PC-3 (cell line): ENCODE measurements around the gene ANKRD29. TPM values are rescaled to one million over a fixed set of nuclear protein-coding genes. Genes with fewer than 3 reads are reported as not detected.

Experiments
- ATAC-seq: fragments of 200-7000 bp; cut with Tn5 transposase; 2 replicates; pipeline ENCODE4 v1.9.1; 2020; ENCODE audit warnings: mild to moderate bottlenecking, moderate library complexity
- BruUV-seq: library from RNA; stranded (reverse); fragments of 400-500 nt; replicated peaks from 2 replicates; lab custom pipeline; 2021; lab: Mats Ljungman, UMichigan
- CTCF ChIA-PET: fragments of 300-600 bp; sonication (Branson Sonifier 250); formaldehyde crosslinking; loops from one replicate; lab custom pipeline; 2022; ENCODE audit warnings: antibody characterized with exemption; lab: Charles Lee
- POLR2A ChIA-PET: fragments of 300-600 bp; sonication (Branson Sonifier 250); formaldehyde crosslinking; loops from one replicate; lab custom pipeline; 2022; ENCODE audit warnings: antibody characterized with exemption; ENCODE audit not compliant: unreplicated experiment; lab: Charles Lee
- DNase-seq: peaks from one replicate; pipeline ENCODE4 v3.0.0-alpha.2; 2015
- H2AFZ ChIP-seq: fragments of 300-600 bp; sonication (generic); 2 replicates; pipeline ENCODE4 v1.6.0; 2016; ENCODE audit warnings: antibody characterized with exemption, low read length
- H3F3A ChIP-seq: fragments of 300-600 bp; sonication (generic); one replicate; pipeline ENCODE4 v1.6.0; 2017; ENCODE audit warnings: antibody characterized with exemption, low read length, control low read depth, mild to moderate bottlenecking; ENCODE audit not compliant: unreplicated experiment
- H3K27ac ChIP-seq: fragments of 300-600 bp; sonication (generic); 2 replicates; pipeline ENCODE4 v1.5.1; 2016; ENCODE audit warnings: mild to moderate bottlenecking, low read length
- H3K27me3 ChIP-seq: fragments of 300-600 bp; sonication (generic); 2 replicates; pipeline ENCODE4 v1.6.1; 2016; ENCODE audit warnings: low read length, mixed read lengths
- H3K36me3 ChIP-seq: fragments of 300-600 bp; sonication (generic); 2 replicates; pipeline ENCODE4 v1.6.1; 2016; ENCODE audit warnings: low read depth, mixed run types, low read length, mixed read lengths
- H3K4me1 ChIP-seq: fragments of 300-600 bp; sonication (generic); 2 replicates; pipeline ENCODE4 v1.5.1; 2016; ENCODE audit warnings: low read length; ENCODE audit not compliant: insufficient read depth
- H3K4me2 ChIP-seq: fragments of 300-600 bp; sonication (generic); 2 replicates; pipeline ENCODE4 v1.6.0; 2016; ENCODE audit warnings: low read length
- H3K4me3 ChIP-seq: fragments of 300-600 bp; sonication (generic); 2 replicates; pipeline ENCODE4 v1.5.1; 2016; ENCODE audit warnings: mild to moderate bottlenecking, low read length, mixed read lengths
- H3K79me2 ChIP-seq: fragments of 300-600 bp; sonication (generic); 2 replicates; pipeline ENCODE4 v1.6.1; 2017; ENCODE audit warnings: low read length, mixed read lengths
- H3K9ac ChIP-seq: fragments of 300-600 bp; sonication (generic); 2 replicates; pipeline ENCODE4 v1.6.0; 2016; ENCODE audit warnings: mild to moderate bottlenecking, low read length
- H3K9me2 ChIP-seq: fragments of 300-600 bp; sonication (generic); replicated peaks from 2 replicates; pipeline ENCODE4 v1.6.1; 2016; ENCODE audit warnings: mixed run types, low read length, mixed read lengths
- H3K9me3 ChIP-seq: fragments of 300-600 bp; sonication (generic); 2 replicates; pipeline ENCODE4 v1.6.1; 2016; ENCODE audit warnings: low read length, mixed read lengths
- H4K20me1 ChIP-seq: fragments of 300-600 bp; sonication (generic); 2 replicates; pipeline ENCODE4 v1.6.1; 2016; ENCODE audit warnings: low read length, mixed read lengths
- CTCF ChIP-seq: fragments of 300-600 bp; sonication (generic); conservative IDR thresholded peaks from 2 replicates; pipeline ENCODE4 v1.5.1; 2017; ENCODE audit warnings: antibody characterized with exemption, low read depth, mild to moderate bottlenecking, low read length
- EZH2 ChIP-seq: fragments of 300-600 bp; sonication (generic); IDR thresholded peaks from one replicate; pipeline ENCODE4 v1.6.1; 2017; ENCODE audit warnings: antibody characterized with exemption, mild to moderate bottlenecking, low read length; ENCODE audit not compliant: unreplicated experiment
- EZH2phosphoT487 ChIP-seq: fragments of 300-600 bp; sonication (generic); IDR thresholded peaks from 2 replicates; pipeline ENCODE4 v1.6.1; 2018; ENCODE audit warnings: mild to moderate bottlenecking, antibody characterized with exemption, low read length, borderline replicate concordance
- intact Hi-C: fragments of 100-400 bp; cut with micrococcal nuclease; formaldehyde crosslinking; loops from 2 replicates; pipeline ENCODE4 v1.9.0; 2023
- total RNA-seq: library from RNA; depleted of rRNA; stranded (reverse); fragments of >200 nt; gene quantifications from 2 replicates; pipeline ENCODE4 v1.2.3, GENCODE V29; 2014

ANKRD29 gene
- total RNA-seq, 1 experiment from 2014 or later = 31.0 TPM

DNA sequence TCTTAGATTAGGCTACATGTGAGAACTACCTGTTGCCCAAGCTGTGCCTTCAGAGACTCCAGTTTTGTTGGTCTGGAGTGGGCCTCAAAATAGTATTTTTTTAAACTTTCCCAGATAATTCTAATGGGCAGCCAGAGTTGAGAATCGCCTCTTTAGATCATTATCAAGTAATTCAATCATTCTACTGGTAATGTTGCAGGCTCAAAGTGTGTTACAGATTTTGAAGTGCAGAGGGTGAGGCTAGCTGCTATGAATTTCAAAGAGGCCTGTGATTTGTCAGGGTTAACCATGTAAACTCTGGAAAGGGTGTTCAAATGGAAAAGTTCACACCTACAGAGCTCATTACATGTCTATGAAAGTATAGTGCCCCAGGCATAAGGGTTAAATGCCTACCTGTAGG, 30.1 kb downstream of the ANKRD29 start:
- Histone ChIP-seq H3K27me3 (no peaks in the 10 kb centered on the region), H4K20me1 (no peaks in the 10 kb centered on the region), H3K4me3 (no peak overlapping the region), H3K27ac (no peak overlapping the region), H3K36me3 (no peaks in the 10 kb centered on the region), H3K79me2 (no peaks in the 10 kb centered on the region), H3K4me1 (peaks cover 36% of the 10 kb centered on the region), H3K9me2 (no peaks in the 10 kb centered on the region), H3F3A (peaks cover 7% of the 10 kb centered on the region), H2AFZ (no peak overlapping the region), H3K9me3 (no peaks in the 10 kb centered on the region), H3K9ac (no peak overlapping the region), H3K4me2 (no peak overlapping the region)
- CTCF ChIA-PET = interaction anchor here (0.5 kb wide), 1 partner anchor 53 kb away, joined by 4 read pairs; no protein-coding TSS in a partner anchor
- BruUV-seq = no TSS peak
- no peak for TF ChIP-seq EZH2
- no peak for TF ChIP-seq EZH2phosphoT487
- TF ChIP-seq CTCF = no peak
- DNase-seq (no peak), ATAC-seq (no peak)
- POLR2A ChIA-PET = interaction anchor here (0.7 kb wide), 1 partner anchor 775 kb away, joined by 3 read pairs; no protein-coding TSS in a partner anchor
- intact Hi-C loops = no loop called here

DNA sequence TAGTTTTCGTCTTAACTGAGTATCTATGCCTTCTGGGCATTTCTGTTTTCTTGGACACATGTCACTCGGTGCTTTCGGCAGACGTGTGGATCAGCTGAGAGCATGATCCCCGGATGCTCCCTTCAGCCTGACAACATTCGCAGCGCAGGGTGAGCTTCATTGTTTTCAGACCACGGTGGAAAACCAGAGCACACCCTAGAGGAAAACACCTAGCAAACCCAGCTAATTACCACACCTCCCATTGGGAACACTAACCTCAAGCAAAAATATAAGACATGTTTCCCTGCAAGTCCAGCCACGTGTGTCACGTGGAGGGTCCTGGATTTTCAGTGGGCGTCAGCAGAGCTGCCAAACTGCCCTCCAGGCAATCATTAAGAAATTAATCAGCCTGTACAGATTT, 31.0 kb downstream of the ANKRD29 start:
- no peaks in the 10 kb centered on the region for H4K20me1 ChIP-seq
- TF ChIP-seq EZH2phosphoT487 (no peak), EZH2 (no peak), CTCF (no peak)
- no peaks in the 10 kb centered on the region for H3K79me2 ChIP-seq
- intact Hi-C loops = no loop called here
- H3K27me3 ChIP-seq = no peaks in the 10 kb centered on the region
- H3K9ac ChIP-seq = no peak overlapping the region
- no peak overlapping the region for H3K27ac ChIP-seq
- no peak overlapping the region for H3K4me2 ChIP-seq
- H3K4me3 ChIP-seq = no peak overlapping the region
- no TSS peak for BruUV-seq
- H3K4me1 ChIP-seq = peaks cover 43% of the 10 kb centered on the region
- DNase-seq (no peak), ATAC-seq (no peak)
- POLR2A ChIA-PET = no interaction called here
- H2AFZ ChIP-seq = no peak overlapping the region
- H3K9me2 ChIP-seq = no peaks in the 10 kb centered on the region
- H3F3A ChIP-seq = peaks cover 12% of the 10 kb centered on the region
- H3K9me3 ChIP-seq = no peaks in the 10 kb centered on the region
- H3K36me3 ChIP-seq = no peaks in the 10 kb centered on the region
- CTCF ChIA-PET = no interaction called here

DNA sequence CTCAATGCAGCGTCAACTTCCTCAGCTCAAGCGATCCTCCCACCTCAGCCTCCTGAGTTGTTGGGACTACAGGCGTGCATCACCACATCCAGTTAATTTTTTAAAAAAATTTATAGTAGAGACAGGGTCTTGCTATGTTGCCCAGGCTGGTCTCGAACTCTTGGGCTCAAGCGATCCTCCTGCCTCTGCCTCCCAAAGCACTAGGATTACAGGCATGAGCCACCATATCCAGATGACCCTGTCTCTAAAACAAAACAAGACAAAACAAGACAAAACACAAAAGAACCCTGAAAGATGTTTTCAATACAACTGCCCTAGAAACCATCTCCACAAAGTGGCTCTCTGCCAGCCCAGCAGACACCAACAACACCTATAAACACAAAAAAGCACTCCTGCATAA, 31.4 kb downstream of the ANKRD29 start:
- intact Hi-C loops = no loop called here
- H3K79me2 ChIP-seq = no peaks in the 10 kb centered on the region
- TF ChIP-seq EZH2 = no peak
- no peak for TF ChIP-seq EZH2phosphoT487
- TF ChIP-seq CTCF = no peak
- ChIA-PET POLR2A (no interaction called here), CTCF (interaction anchor here (0.6 kb wide), 1 partner anchor 218 kb away, joined by 5 read pairs; no protein-coding TSS in a partner anchor)
- H3K4me2 ChIP-seq = no peak overlapping the region
- H3K27ac ChIP-seq = no peak overlapping the region
- H3K4me3 ChIP-seq = no peak overlapping the region
- no peak overlapping the region for H2AFZ ChIP-seq
- no peak overlapping the region for H3K9ac ChIP-seq
- no peaks in the 10 kb centered on the region for H3K9me2 ChIP-seq
- H3F3A ChIP-seq = peaks cover 14% of the 10 kb centered on the region
- DNase-seq (no peak), ATAC-seq (no peak)
- no peaks in the 10 kb centered on the region for H4K20me1 ChIP-seq
- no peaks in the 10 kb centered on the region for H3K27me3 ChIP-seq
- H3K9me3 ChIP-seq = no peaks in the 10 kb centered on the region
- no peaks in the 10 kb centered on the region for H3K36me3 ChIP-seq
- BruUV-seq = no TSS peak
- H3K4me1 ChIP-seq = peaks cover 46% of the 10 kb centered on the region
